C4-2B (cell line): Measurements from ENCODE around the gene ETDC.
"Not testable (repeated sequence)": the region's sequence is repeated elsewhere in the genome, so short reads cannot be mapped to it uniquely, and the experiment has no call there.

Source experiments
- H3K27ac ChIP-seq: fragments of 450-650 bp; 2 replicates; pipeline ENCODE4 v1.5.1; 2017
- CTCF ChIP-seq: fragments of 450-650 bp; conservative IDR thresholded peaks from 2 replicates; pipeline ENCODE4 v1.5.1; 2017; ENCODE audit warnings: mild to moderate bottlenecking
- ZFX ChIP-seq: fragments of 450-650 bp; IDR thresholded peaks from 2 replicates; pipeline ENCODE4 v1.6.1; 2017

The ETDC gene

GRCh38 chrX:135309430-135309923 is at the start of gene ETDC:
ETDC (plus strand) TSS chrX:135309480; CDS start chrX:135309480, 0 bp downstream.
- TF ChIP-seq CTCF (no peak), ZFX (no peak)

GRCh38 chrX:135260976-135261375 is 48.3 kb upstream of the ETDC start:
- not testable (repeated sequence) for H3K27ac ChIP-seq

More at GRCh38 chrX:135309430-135309923, at the start of gene ETDC:
- H3K27ac ChIP-seq, result no peak within 1 kb of the TSS

- not testable (repeated sequence) for H3K27ac ChIP-seq
These were observed 45.9 kb upstream of the ETDC start for GRCh38 chrX:135263376-135263775.

- no peak for TF ChIP-seq CTCF
- no peak for TF ChIP-seq ZFX
- no peak overlapping the region for H3K27ac ChIP-seq
These were observed 45.1 kb upstream of the ETDC start for GRCh38 chrX:135264206-135264605.

GRCh38 chrX:135273162-135273561 is 36.1 kb upstream of the ETDC start:
- H3K27ac ChIP-seq, result no peak overlapping the region
- TF ChIP-seq CTCF, result no peak
- no peak for TF ChIP-seq ZFX

- no peak overlapping the region for H3K27ac ChIP-seq
- TF ChIP-seq ZFX, result no peak
- TF ChIP-seq CTCF, result no peak
These were observed 33.3 kb upstream of the ETDC start for GRCh38 chrX:135275973-135276372.

GRCh38 chrX:135287266-135287823 is 21.9 kb upstream of the ETDC start:
- H3K27ac ChIP-seq, result no peak overlapping the region
- TF ChIP-seq ZFX, result no peak
- no peak for TF ChIP-seq CTCF

GRCh38 chrX:135295238-135295943 is 13.9 kb upstream of the ETDC start:
- H3K27ac ChIP-seq, result no peak overlapping the region
- TF ChIP-seq ZFX, result no peak
- no peak for TF ChIP-seq CTCF
